Esophagus muscularis mucosa (tissue), 4 donors: ENCODE measurements around the gene TYSND1. TPM values are rescaled to one million over a fixed set of nuclear protein-coding genes. Genes with fewer than 3 reads are reported as not detected.
A peak's percentile ranks its signal among the peaks of the same experiment; 100 is the strongest.

Experiments
- DNase-seq: peaks from one replicate; pipeline ENCODE4 v3.0.0-alpha.2; 2017; ENCODE audit errors: extremely low spot score
- H3K27ac ChIP-seq, 4 donors: fragments of 200-600 bp; sonication (generic); replicated peaks in 1 of 4; 1 replicate in 3 of 4; 2 replicates in 1 of 4; pipeline ENCODE4 v1.5.1; 2016 to 2019; ENCODE audit warnings: mild to moderate bottlenecking in 1 of 4
- H3K27me3 ChIP-seq, 4 donors: fragments of 200-600 bp; sonication (generic); one replicate each; pipeline versions ENCODE4 v1.5.1 to v1.6.0; 2016 to 2019
- H3K36me3 ChIP-seq, 4 donors: fragments of 200-600 bp; sonication (generic); one replicate each; pipeline ENCODE4 v1.5.1; 2016 to 2019
- H3K4me1 ChIP-seq, 4 donors: fragments of 200-600 bp; sonication (generic); one replicate each; pipeline ENCODE4 v1.5.1; 2016 to 2019
- H3K4me3 ChIP-seq, 4 donors: fragments of 200-600 bp; sonication (generic); 1 replicate in 2 of 4; 2 replicates in 2 of 4; pipeline ENCODE4 v1.5.1; 2016 to 2019; ENCODE audit warnings: mild to moderate bottlenecking in 4 of 4, moderate library complexity in 1 of 4
- H3K9me3 ChIP-seq, 4 donors: fragments of 200-600 bp; sonication (generic); 1 replicate in 3 of 4; 2 replicates in 1 of 4; pipeline ENCODE4 v1.5.1; 2016 to 2019
- EP300 ChIP-seq: sonication (generic); formaldehyde crosslinking; IDR thresholded peaks from one replicate; pipeline ENCODE4 v1.6.1; 2017; ENCODE audit warnings: antibody characterized with exemption
- POLR2A ChIP-seq: fragments of 450-650 bp; IDR thresholded peaks from one replicate; pipeline ENCODE4 v1.6.1; 2017; ENCODE audit warnings: antibody characterized with exemption, moderate library complexity, mild to moderate bottlenecking, low read depth
- POLR2AphosphoS5 ChIP-seq, 2 donors: sonication (generic); formaldehyde crosslinking; IDR thresholded peaks; one replicate each; pipeline ENCODE4 v1.6.1; 2017; ENCODE audit warnings: antibody characterized with exemption in 2 of 2
- WGBS: methylation state at CpG from one replicate; pipeline ENCODE4 v1.1.5; 2018; 5-methylcytosine and 5-hydroxymethylcytosine counted together
- intact Hi-C: fragments of 100-400 bp; cut with DNase I; formaldehyde crosslinking; loops from one replicate; pipeline ENCODE4 v1.15.1; 2023
- total RNA-seq, 4 donors: library from RNA; depleted of rRNA; stranded (reverse); fragments of >200 nt; gene quantifications; one replicate each; pipeline versions ENCODE4 v1.1.0 to v1.2.1, GENCODE V29; 2016
- TF ChIP-seq, protein P1 (sequence below), 3 experiments: fragments of 200-600 bp in 2 of 3; fragments of 450-650 bp in 1 of 3; sonication (generic) in 2 of 3; IDR thresholded peaks; one replicate each; pipeline ENCODE4 v1.5.1; 2017 to 2019; ENCODE audit warnings: antibody characterized with exemption in 3 of 3, mild to moderate bottlenecking in 2 of 3, moderate library complexity in 1 of 3

Gene TYSND1
- total RNA-seq, 4 donors from 2014 or later: 6.0 to 12.2 (median 9.3) TPM

DNA sequence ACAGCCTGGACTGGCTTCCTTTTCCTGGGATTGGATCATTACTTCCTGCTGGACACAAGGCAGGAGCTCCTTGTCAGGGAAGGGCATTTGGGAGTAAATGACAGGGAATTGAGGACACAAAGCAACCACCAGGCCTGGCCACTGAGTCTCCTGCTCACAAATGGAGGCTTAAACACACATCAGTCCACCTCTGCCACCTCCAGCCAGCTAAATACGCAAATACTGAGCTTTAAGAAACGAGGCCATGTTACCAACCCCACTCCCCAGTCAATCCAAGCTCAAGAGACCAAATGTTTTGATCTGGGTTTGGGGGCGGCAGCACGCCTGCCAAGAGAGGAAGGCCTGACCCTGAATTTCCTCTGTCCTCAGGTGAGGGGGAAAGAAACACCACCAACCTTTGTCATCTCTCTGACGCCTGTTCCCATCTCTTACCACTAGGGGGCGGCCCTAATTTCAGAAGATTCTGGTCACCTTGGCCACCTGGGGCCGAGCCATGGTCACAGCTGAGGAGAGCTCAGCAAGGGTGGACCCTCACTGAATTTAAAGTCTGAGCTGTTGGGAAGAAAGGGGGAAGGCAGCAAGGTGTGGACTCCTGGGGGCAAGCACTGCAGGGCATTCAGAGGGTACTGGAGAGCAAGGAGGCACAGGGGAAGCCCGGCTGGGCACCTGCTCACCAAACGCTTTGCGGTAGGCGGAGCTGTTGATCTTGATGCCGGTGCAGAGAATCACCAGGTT lies 30.4 kb downstream of the TYSND1 start:
- Histone ChIP-seq H3K4me3 (no peak overlapping the region), H3K4me1 (peaks cover 0 to 4% (median 2%) of the 10 kb centered on the region in 4 donors), H3K9me3 (no peaks in the 10 kb centered on the region), H3K27me3 (no peaks in the 10 kb centered on the region), H3K27ac (no peak overlapping the region), H3K36me3 (peaks cover 46 to 98% (median 93%) of the 10 kb centered on the region in 4 donors)
- DNase-seq: no peak
- intact Hi-C loops: loop anchor here (2.0 to 10.0 kb wide), 2 partner anchors 29 to 249 kb away; no protein-coding TSS in a partner anchor
- WGBS: 54% methylated on average over 12 of the region's 12 CpGs
- TF ChIP-seq POLR2AphosphoS5 (IDR thresholded peaks at IDR 0.05) (peak; percentile 21 to 35), POLR2A (no peak), EP300 (no peak)
- TF ChIP-seq, protein P1, sequence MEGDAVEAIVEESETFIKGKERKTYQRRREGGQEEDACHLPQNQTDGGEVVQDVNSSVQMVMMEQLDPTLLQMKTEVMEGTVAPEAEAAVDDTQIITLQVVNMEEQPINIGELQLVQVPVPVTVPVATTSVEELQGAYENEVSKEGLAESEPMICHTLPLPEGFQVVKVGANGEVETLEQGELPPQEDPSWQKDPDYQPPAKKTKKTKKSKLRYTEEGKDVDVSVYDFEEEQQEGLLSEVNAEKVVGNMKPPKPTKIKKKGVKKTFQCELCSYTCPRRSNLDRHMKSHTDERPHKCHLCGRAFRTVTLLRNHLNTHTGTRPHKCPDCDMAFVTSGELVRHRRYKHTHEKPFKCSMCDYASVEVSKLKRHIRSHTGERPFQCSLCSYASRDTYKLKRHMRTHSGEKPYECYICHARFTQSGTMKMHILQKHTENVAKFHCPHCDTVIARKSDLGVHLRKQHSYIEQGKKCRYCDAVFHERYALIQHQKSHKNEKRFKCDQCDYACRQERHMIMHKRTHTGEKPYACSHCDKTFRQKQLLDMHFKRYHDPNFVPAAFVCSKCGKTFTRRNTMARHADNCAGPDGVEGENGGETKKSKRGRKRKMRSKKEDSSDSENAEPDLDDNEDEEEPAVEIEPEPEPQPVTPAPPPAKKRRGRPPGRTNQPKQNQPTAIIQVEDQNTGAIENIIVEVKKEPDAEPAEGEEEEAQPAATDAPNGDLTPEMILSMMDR (IDR thresholded peaks at IDR 0.05): peak; percentile 73 to 89 (median 77)

DNA sequence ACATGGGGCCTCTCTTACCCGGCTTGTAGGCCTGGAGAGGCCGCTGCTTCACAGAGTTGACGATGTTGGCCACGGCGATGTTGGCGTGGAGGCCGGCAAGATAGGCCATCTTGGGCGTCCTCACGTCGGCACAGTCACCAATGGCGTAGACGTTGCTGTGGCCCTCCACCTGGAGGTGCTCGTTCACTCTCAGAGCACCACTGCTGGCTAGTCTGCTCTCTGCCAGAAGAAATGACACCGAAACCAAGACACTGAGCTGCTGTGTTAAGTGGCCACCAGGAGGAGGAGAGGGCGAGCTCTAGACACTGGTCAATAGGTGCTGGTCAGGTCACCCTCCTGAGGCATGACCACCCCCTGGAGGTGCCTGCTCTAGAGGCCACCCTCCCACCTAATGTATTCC lies 31.6 kb downstream of the TYSND1 start:
- H3K4me3 ChIP-seq: no peak overlapping the region
- intact Hi-C loops: loop anchor here (10.0 kb wide), 1 partner anchor 250 kb away; no protein-coding TSS in a partner anchor
- no peak overlapping the region for H3K27ac ChIP-seq
- WGBS: 88% methylated on average over 2 of the region's 15 CpGs
- H3K36me3 ChIP-seq: peaks cover 44 to 96% (median 92%) of the 10 kb centered on the region in 4 donors
- peaks cover 0 to 4% (median 2%) of the 10 kb centered on the region in 4 donors for H3K4me1 ChIP-seq
- DNase-seq: no peak
- TF ChIP-seq, protein P1 (IDR thresholded peaks at IDR 0.05): no peak
- TF ChIP-seq EP300: no peak
- TF ChIP-seq POLR2A: no peak
- TF ChIP-seq POLR2AphosphoS5 (IDR thresholded peaks at IDR 0.05): no peak
- H3K27me3 ChIP-seq: no peaks in the 10 kb centered on the region
- no peaks in the 10 kb centered on the region for H3K9me3 ChIP-seq

- H3K9me3 ChIP-seq: no peaks in the 10 kb centered on the region
- intact Hi-C loops: loop anchor here (10.0 kb wide), 1 partner anchor 253 kb away; no protein-coding TSS in a partner anchor
Observed at GRCh38 chr10:70112071-70112470, 34.4 kb downstream of the TYSND1 start.

GRCh38 chr10:70111496-70111895 lies 35.0 kb downstream of the TYSND1 start:
- no peaks in the 10 kb centered on the region for H3K27me3 ChIP-seq
- no peak overlapping the region for H3K27ac ChIP-seq
- H3K36me3 ChIP-seq: peaks cover 31 to 74% (median 73%) of the 10 kb centered on the region in 4 donors
- TF ChIP-seq POLR2AphosphoS5 (IDR thresholded peaks at IDR 0.05): no peak
- no peak for TF ChIP-seq EP300
- TF ChIP-seq, protein P1 (IDR thresholded peaks at IDR 0.05): no peak
- no peak for TF ChIP-seq POLR2A
- 88% methylated on average over 20 of the region's 22 CpGs for WGBS
- no peak for DNase-seq
- intact Hi-C loops: loop anchor here (10.0 kb wide), 1 partner anchor 253 kb away; no protein-coding TSS in a partner anchor
- H3K4me3 ChIP-seq: no peak overlapping the region
- no peaks in the 10 kb centered on the region for H3K9me3 ChIP-seq
- peaks cover 0 to 4% (median 1%) of the 10 kb centered on the region in 4 donors for H3K4me1 ChIP-seq

More at GRCh38 chr10:70112071-70112470, 34.4 kb downstream of the TYSND1 start:
- H3K27me3 ChIP-seq: no peaks in the 10 kb centered on the region
- H3K4me1 ChIP-seq: peaks cover 0 to 4% (median 2%) of the 10 kb centered on the region in 4 donors
- H3K27ac ChIP-seq: no peak overlapping the region
- no peak overlapping the region for H3K4me3 ChIP-seq
- H3K36me3 ChIP-seq: peaks cover 31 to 80% (median 77%) of the 10 kb centered on the region in 4 donors
- TF ChIP-seq POLR2A (no peak), EP300 (no peak), POLR2AphosphoS5 (IDR thresholded peaks at IDR 0.05) (no peak)
- TF ChIP-seq, protein P1 (IDR thresholded peaks at IDR 0.05): no peak
- DNase-seq: no peak
- WGBS: 88% methylated on average over 8 of the region's 8 CpGs
